Measurements from ENCODE around the gene LTBP1.
"Not testable (repeated sequence)": the region's sequence is repeated elsewhere in the genome, so short reads cannot be mapped to it uniquely, and the experiment has no call there.

Gene LTBP1

GRCh38 chr2:33134086-33134771 is 187.5 kb downstream of the LTBP1 start:
- in situ Hi-C loops (cut with MboI; ENCODE audit: low sequenced_read_pairs) = no loop called here

GRCh38 chr2:33134791-33135560 is 188.2 kb downstream of the LTBP1 start:
- in situ Hi-C loops (cut with MboI; ENCODE audit: low sequenced_read_pairs) = no loop called here

- in situ Hi-C loops (cut with MboI; ENCODE audit: low sequenced_read_pairs) = no loop called here
Observed at GRCh38 chr2:33135645-33136044, 188.9 kb downstream of the LTBP1 start.

- in situ Hi-C loops (cut with MboI; ENCODE audit: low sequenced_read_pairs) = no loop called here
Observed at GRCh38 chr2:33136056-33136455, 189.3 kb downstream of the LTBP1 start.

GRCh38 chr2:33136566-33136965 is 189.8 kb downstream of the LTBP1 start:
- in situ Hi-C loops (cut with MboI; ENCODE audit: low sequenced_read_pairs) = no loop called here

GRCh38 chr2:33137331-33137730 is 190.6 kb downstream of the LTBP1 start:
- in situ Hi-C loops (cut with MboI; ENCODE audit: low sequenced_read_pairs) = no loop called here

GRCh38 chr2:33139949-33140348 is 193.2 kb downstream of the LTBP1 start:
- in situ Hi-C loops (cut with MboI; ENCODE audit: low sequenced_read_pairs) = no loop called here

GRCh38 chr2:33141476-33141875 is 194.7 kb downstream of the LTBP1 start:
- in situ Hi-C loops (cut with MboI; ENCODE audit: low sequenced_read_pairs) = no loop called here

- in situ Hi-C loops (cut with MboI; ENCODE audit: low sequenced_read_pairs) = no loop called here
Observed at GRCh38 chr2:33142810-33143209, 196.1 kb downstream of the LTBP1 start.

- in situ Hi-C loops (cut with MboI; ENCODE audit: low sequenced_read_pairs) = no loop called here
Observed at GRCh38 chr2:33144243-33144642, 197.5 kb downstream of the LTBP1 start.

- in situ Hi-C loops (cut with MboI; ENCODE audit: low sequenced_read_pairs) = no loop called here
Observed at GRCh38 chr2:33145459-33145858, 198.7 kb downstream of the LTBP1 start.

GRCh38 chr2:33146102-33146501 is 199.3 kb downstream of the LTBP1 start:
- in situ Hi-C loops (cut with MboI; ENCODE audit: low sequenced_read_pairs) = no loop called here

GRCh38 chr2:33153008-33153407 is 206.3 kb downstream of the LTBP1 start:
- in situ Hi-C loops (cut with MboI; ENCODE audit: low sequenced_read_pairs) = no loop called here

GRCh38 chr2:33158482-33159003 is 211.8 kb downstream of the LTBP1 start:
- in situ Hi-C loops (cut with MboI; ENCODE audit: low sequenced_read_pairs) = no loop called here

- in situ Hi-C loops (cut with MboI; ENCODE audit: low sequenced_read_pairs) = no loop called here
Observed at GRCh38 chr2:33160191-33160590, 213.4 kb downstream of the LTBP1 start.

- in situ Hi-C loops (cut with MboI; ENCODE audit: low sequenced_read_pairs) = no loop called here
Observed at GRCh38 chr2:33166287-33166881, 219.6 kb downstream of the LTBP1 start.

GRCh38 chr2:33167622-33168245 is 221.0 kb downstream of the LTBP1 start:
- in situ Hi-C loops (cut with MboI; ENCODE audit: low sequenced_read_pairs) = no loop called here

GRCh38 chr2:33168425-33168824 is 221.7 kb downstream of the LTBP1 start:
- in situ Hi-C loops (cut with MboI; ENCODE audit: low sequenced_read_pairs) = no loop called here

- in situ Hi-C loops (cut with MboI; ENCODE audit: low sequenced_read_pairs) = no loop called here
Observed at GRCh38 chr2:33168922-33169321, 222.2 kb downstream of the LTBP1 start.

- in situ Hi-C loops (cut with MboI; ENCODE audit: low sequenced_read_pairs) = not testable (repeated sequence)
Observed at GRCh38 chr2:33170251-33170650, 223.5 kb downstream of the LTBP1 start.

- in situ Hi-C loops (cut with MboI; ENCODE audit: low sequenced_read_pairs) = no loop called here
Observed at GRCh38 chr2:33177627-33178026, 230.9 kb downstream of the LTBP1 start.

All from HL-60/S4 treated with phorbol 12-myristate 13-acetate at 8.2 ng/mL for 4 days and 3 days (cell line).